Astrocyte of the spinal cord (primary cell): ENCODE measurements around the gene KIAA1614.

Experiments
- DNase-seq: peaks from one replicate; pipeline ENCODE4 v3.0.0; 2011; ENCODE audit warnings: low read depth, low spot score
- H3K4me3 ChIP-seq: 2 replicates; pipeline ENCODE4 v1.5.1; 2011; ENCODE audit warnings: low read depth, mild to moderate bottlenecking, low read length, moderate library complexity
- CTCF ChIP-seq: IDR thresholded peaks from 2 replicates; pipeline ENCODE4 v1.5.1; 2012; ENCODE audit warnings: low read depth, mild to moderate bottlenecking, low read length, inconsistent platforms
- in situ Hi-C: cut with HindIII; loops from 2 replicates; pipeline ENCODE4 v1.10.0; 2017; ENCODE audit warnings: low sequenced_read_pairs

KIAA1614 gene

GRCh38 chr1:180994262-180994661, 81.6 kb downstream of the KIAA1614 start:
- no peak for DNase-seq
- H3K4me3 ChIP-seq: no peak overlapping the region
- no peak for TF ChIP-seq CTCF
- in situ Hi-C loops: no loop called here

- no peak for TF ChIP-seq CTCF
- DNase-seq: no peak
- H3K4me3 ChIP-seq: no peak overlapping the region
- in situ Hi-C loops: no loop called here
Measured at GRCh38 chr1:180997843-180998504, 85.3 kb downstream of the KIAA1614 start.
